ENCODE data around the gene CTU2. TPM values are rescaled to one million over a fixed set of nuclear protein-coding genes. Genes with fewer than 3 reads are reported as not detected.

The CTU2 gene
- total RNA-seq, 3 donors from 2014 or later (not counting 1 experiment from before 2014, with no cell fraction given), result 36.6 to 43.3 (median 39.9) TPM

GRCh38 chr16:88711750-88712340 is 5.5 kb downstream of the CTU2 start:
- H3K36me3 Mint-ChIP-seq, result no peaks in the 10 kb centered on the region
- no peaks in the 10 kb centered on the region for H3K9me3 ChIP-seq (ENCODE audit: control insufficient read depth, insufficient read depth, low read length)

GRCh38 chr16:88712362-88712979 is 6.2 kb downstream of the CTU2 start:
- 88% methylated on average over 24 of the region's 25 CpGs for WGBS (ENCODE audit: insufficient coverage)
- ATAC-seq (no peak), DNase-seq (no peak)
- H3K4me3 Mint-ChIP-seq, result no peak overlapping the region
- TF ChIP-seq, protein P1, sequence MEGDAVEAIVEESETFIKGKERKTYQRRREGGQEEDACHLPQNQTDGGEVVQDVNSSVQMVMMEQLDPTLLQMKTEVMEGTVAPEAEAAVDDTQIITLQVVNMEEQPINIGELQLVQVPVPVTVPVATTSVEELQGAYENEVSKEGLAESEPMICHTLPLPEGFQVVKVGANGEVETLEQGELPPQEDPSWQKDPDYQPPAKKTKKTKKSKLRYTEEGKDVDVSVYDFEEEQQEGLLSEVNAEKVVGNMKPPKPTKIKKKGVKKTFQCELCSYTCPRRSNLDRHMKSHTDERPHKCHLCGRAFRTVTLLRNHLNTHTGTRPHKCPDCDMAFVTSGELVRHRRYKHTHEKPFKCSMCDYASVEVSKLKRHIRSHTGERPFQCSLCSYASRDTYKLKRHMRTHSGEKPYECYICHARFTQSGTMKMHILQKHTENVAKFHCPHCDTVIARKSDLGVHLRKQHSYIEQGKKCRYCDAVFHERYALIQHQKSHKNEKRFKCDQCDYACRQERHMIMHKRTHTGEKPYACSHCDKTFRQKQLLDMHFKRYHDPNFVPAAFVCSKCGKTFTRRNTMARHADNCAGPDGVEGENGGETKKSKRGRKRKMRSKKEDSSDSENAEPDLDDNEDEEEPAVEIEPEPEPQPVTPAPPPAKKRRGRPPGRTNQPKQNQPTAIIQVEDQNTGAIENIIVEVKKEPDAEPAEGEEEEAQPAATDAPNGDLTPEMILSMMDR (IDR thresholded peaks at IDR 0.05), result no peak
- peaks cover 10 to 13% of the 10 kb centered on the region in 2 donors for H3K4me1 Mint-ChIP-seq
- intact Hi-C loops (cut with micrococcal nuclease), result no loop called here
- H3K27ac ChIP-seq (ENCODE audit: low read length), result no peak overlapping the region
- no peaks in the 10 kb centered on the region for H3K27me3 Mint-ChIP-seq (ENCODE audit: low read depth in 2 of 2)
- H3K36me3 ChIP-seq (ENCODE audit: control insufficient read depth, insufficient read depth, low read length), result peaks cover 42% of the 10 kb centered on the region
- H3K9me3 Mint-ChIP-seq, result no peaks in the 10 kb centered on the region
- no peaks in the 10 kb centered on the region for H3K27me3 ChIP-seq (ENCODE audit: control insufficient read depth, insufficient read depth, low read length)
- no peak overlapping the region for H3K27ac Mint-ChIP-seq
- H3K4me3 ChIP-seq (ENCODE audit: low read length), result no peak overlapping the region
- no peaks in the 10 kb centered on the region for H3K9me3 ChIP-seq (ENCODE audit: control insufficient read depth, insufficient read depth, low read length)
- no peaks in the 10 kb centered on the region for H3K36me3 Mint-ChIP-seq
- H3K4me1 ChIP-seq (ENCODE audit: control insufficient read depth, insufficient read depth, low read length), result peaks cover 12% of the 10 kb centered on the region

More at GRCh38 chr16:88711750-88712340, 5.5 kb downstream of the CTU2 start:
- no peak overlapping the region for H3K27ac ChIP-seq (ENCODE audit: low read length)
- H3K36me3 ChIP-seq (ENCODE audit: control insufficient read depth, insufficient read depth, low read length), result peaks cover 36% of the 10 kb centered on the region
- H3K4me3 ChIP-seq (ENCODE audit: low read length), result no peak overlapping the region
- Mint-ChIP-seq H3K27ac (peak overlapping the region; percentile 43 to 60), H3K27me3 (ENCODE audit: low read depth in 2 of 2) (no peaks in the 10 kb centered on the region), H3K4me3 (no peak overlapping the region), H3K9me3 (no peaks in the 10 kb centered on the region), H3K4me1 (peaks cover 16 to 19% of the 10 kb centered on the region in 2 donors)
- intact Hi-C loops (cut with micrococcal nuclease), result no loop called here
- TF ChIP-seq, protein P1 (IDR thresholded peaks at IDR 0.05), result no peak
- DNase-seq (no peak), ATAC-seq (no peak)
- no peaks in the 10 kb centered on the region for H3K27me3 ChIP-seq (ENCODE audit: control insufficient read depth, insufficient read depth, low read length)
- H3K4me1 ChIP-seq (ENCODE audit: control insufficient read depth, insufficient read depth, low read length), result peaks cover 18% of the 10 kb centered on the region
- 91% methylated on average over 17 of the region's 18 CpGs for WGBS (ENCODE audit: insufficient coverage)

DNA sequence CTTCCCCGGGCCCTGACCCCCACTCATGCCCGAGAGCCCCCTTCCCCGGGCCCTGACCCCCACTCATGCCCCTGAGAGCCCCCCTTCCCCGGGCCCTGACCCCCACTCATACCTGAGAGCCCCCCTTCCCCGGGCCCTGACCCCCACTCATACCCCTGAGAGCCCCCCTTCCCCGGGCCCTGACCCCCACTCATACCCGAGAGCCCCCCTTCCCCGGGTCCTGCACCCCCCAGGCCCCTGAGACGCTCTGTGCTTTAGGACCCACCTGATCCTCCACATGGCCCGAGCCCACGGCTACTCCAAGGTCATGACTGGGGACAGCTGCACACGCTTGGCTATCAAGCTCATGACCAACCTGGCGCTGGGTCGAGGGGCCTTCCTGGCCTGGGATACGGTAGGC is 6.8 kb downstream of the CTU2 start:
- Histone ChIP-seq H3K36me3 (ENCODE audit: control insufficient read depth, insufficient read depth, low read length) (peaks cover 43% of the 10 kb centered on the region), H3K27me3 (ENCODE audit: control insufficient read depth, insufficient read depth, low read length) (no peaks in the 10 kb centered on the region), H3K4me1 (ENCODE audit: control insufficient read depth, insufficient read depth, low read length) (peaks cover 16% of the 10 kb centered on the region), H3K9me3 (ENCODE audit: control insufficient read depth, insufficient read depth, low read length) (no peaks in the 10 kb centered on the region), H3K27ac (ENCODE audit: low read length) (no peak overlapping the region), H3K4me3 (ENCODE audit: low read length) (no peak overlapping the region)
- H3K9me3 Mint-ChIP-seq, result no peaks in the 10 kb centered on the region
- H3K27me3 Mint-ChIP-seq (ENCODE audit: low read depth in 2 of 2), result no peaks in the 10 kb centered on the region
- no peak for DNase-seq
- no peaks in the 10 kb centered on the region for H3K36me3 Mint-ChIP-seq
- WGBS (ENCODE audit: insufficient coverage), result 96% methylated on average over 9 of the region's 15 CpGs
- ATAC-seq, result no peak
- intact Hi-C loops (cut with micrococcal nuclease), result no loop called here
- TF ChIP-seq, protein P1 (IDR thresholded peaks at IDR 0.05), result no peak
- H3K4me1 Mint-ChIP-seq, result peaks cover 8 to 12% of the 10 kb centered on the region in 2 donors
- H3K4me3 Mint-ChIP-seq, result no peak overlapping the region
- no peak overlapping the region for H3K27ac Mint-ChIP-seq
